ENCODE results near the gene EFNA5.

DNA sequence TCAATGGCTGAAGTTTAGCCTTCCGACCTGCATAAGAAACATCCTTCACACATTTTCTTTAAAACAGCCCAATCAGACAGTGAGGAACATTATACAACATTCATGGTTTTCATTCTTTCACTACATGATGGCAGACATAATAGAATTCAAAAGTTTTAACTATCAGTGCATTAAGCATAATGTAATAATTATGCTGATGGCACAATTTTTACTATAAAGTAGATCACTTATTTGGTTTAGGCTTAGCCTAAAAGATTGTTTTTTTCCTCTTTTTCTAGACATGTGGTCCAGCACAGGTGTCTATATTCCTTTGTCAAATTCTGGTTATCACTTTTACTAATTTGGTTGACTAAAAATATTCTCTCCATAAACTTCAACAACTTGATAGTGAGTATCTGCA, 46.5 kb downstream of the EFNA5 start:
- no peak for TF ChIP-seq POLR2AphosphoS5 (IDR thresholded peaks at IDR 0.05; ENCODE audit: low read depth, low read length)
- TF ChIP-seq POLR2A (IDR thresholded peaks at IDR 0.05; ENCODE audit: low read depth, low read length) = no peak
- TF ChIP-seq TAF1 (IDR thresholded peaks at IDR 0.05; ENCODE audit: low read depth, low read length) = no peak
- TF ChIP-seq SPI1 (IDR thresholded peaks at IDR 0.05; ENCODE audit: low read depth, low read length) = no peak
